GM12864 (cell line): ENCODE measurements around the gene OPA3.

Source experiments
- DNase-seq: peaks from one replicate; pipeline ENCODE4 v3.0.0-alpha.2; 2011; ENCODE audit warnings: low read depth
- H3K4me3 ChIP-seq: 2 replicates; pipeline ENCODE4 v1.5.1; 2011; ENCODE audit warnings: mild to moderate bottlenecking, low read depth, low read length, control low read depth
- TF ChIP-seq, protein P1 (sequence below): IDR thresholded peaks from 2 replicates; pipeline ENCODE4 v1.5.1; 2011; ENCODE audit warnings: low read depth, mild to moderate bottlenecking, moderate library complexity, low read length, control low read depth, inconsistent platforms; ENCODE audit errors: missing control alignments

Gene OPA3

DNA sequence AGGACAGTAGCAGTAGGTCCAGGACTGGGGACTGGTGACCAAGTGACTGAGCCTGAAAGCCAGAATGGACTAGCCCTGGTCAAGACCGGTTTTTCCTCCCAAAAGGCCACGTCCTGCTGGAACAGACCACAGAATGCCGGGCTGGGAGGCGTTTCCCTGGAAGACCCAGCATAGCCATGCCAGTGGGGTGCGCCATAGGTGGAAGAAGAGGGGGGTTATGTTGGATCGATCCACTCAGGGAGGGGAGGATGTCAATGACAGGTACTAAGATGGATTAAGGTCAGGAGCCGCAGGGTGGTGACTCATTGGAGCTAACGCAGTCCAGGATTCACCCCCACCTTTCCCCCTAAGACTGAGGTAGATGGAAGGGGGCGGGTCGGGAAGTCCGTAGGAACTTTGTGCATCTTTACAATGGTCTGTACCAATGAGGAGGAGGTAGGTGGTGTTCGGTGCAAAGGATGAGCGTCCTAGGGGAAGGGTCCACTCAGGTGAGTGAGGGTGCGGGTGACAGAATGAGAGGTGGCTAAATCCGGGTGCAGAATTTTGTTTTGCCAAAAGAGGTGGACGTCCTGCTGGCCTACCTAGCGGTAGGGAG, 56.4 kb downstream of the OPA3 start:
- TF ChIP-seq, protein P1, sequence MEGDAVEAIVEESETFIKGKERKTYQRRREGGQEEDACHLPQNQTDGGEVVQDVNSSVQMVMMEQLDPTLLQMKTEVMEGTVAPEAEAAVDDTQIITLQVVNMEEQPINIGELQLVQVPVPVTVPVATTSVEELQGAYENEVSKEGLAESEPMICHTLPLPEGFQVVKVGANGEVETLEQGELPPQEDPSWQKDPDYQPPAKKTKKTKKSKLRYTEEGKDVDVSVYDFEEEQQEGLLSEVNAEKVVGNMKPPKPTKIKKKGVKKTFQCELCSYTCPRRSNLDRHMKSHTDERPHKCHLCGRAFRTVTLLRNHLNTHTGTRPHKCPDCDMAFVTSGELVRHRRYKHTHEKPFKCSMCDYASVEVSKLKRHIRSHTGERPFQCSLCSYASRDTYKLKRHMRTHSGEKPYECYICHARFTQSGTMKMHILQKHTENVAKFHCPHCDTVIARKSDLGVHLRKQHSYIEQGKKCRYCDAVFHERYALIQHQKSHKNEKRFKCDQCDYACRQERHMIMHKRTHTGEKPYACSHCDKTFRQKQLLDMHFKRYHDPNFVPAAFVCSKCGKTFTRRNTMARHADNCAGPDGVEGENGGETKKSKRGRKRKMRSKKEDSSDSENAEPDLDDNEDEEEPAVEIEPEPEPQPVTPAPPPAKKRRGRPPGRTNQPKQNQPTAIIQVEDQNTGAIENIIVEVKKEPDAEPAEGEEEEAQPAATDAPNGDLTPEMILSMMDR: no peak
- DNase-seq: no peak

DNA sequence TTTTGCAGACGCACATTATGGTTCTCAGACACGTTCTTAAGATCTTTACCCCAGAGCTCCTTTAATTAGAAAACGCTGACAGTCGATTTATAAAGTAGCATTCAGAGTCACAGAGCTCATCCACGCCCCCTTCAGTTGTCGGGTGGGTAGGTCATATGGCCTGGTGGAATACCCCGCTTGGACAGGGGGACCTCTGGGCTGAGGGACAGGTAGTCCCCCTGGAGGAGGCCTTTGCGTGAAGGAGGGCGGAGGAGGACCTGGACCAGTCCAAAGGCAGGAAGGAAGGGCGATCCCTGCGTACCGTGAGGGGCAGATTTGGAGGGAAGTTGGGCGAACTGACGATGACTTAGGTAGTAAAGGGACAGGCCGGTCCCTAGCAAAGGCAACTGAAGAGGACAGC, 56.9 kb downstream of the OPA3 start:
- TF ChIP-seq, protein P1: no peak
- H3K4me3 ChIP-seq: no peak overlapping the region
- no peak for DNase-seq

More for the DNA sequence above, 56.4 kb downstream of the OPA3 start:
- H3K4me3 ChIP-seq: no peak overlapping the region

DNA sequence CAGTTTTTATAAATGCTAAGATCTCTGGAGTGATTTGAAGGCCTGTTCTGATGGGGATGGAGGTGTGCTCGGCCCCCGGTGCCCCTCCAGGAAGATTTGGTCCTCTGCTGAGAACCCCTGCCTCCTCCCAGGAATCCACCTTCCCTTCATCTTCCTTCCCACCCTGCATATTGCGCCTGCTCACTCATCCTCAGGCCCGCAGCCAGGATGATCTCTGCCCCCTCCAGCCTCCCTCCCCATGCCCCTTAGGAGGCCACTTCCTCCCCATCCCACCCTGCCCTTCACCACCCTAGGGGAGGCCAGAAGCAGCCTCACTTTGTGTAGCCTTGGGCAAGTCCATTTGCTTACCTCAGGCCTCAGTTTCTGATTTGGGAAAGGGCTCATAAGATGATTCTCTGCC, 57.6 kb downstream of the OPA3 start:
- TF ChIP-seq, protein P1: no peak
- no peak overlapping the region for H3K4me3 ChIP-seq
- DNase-seq: no peak

DNA sequence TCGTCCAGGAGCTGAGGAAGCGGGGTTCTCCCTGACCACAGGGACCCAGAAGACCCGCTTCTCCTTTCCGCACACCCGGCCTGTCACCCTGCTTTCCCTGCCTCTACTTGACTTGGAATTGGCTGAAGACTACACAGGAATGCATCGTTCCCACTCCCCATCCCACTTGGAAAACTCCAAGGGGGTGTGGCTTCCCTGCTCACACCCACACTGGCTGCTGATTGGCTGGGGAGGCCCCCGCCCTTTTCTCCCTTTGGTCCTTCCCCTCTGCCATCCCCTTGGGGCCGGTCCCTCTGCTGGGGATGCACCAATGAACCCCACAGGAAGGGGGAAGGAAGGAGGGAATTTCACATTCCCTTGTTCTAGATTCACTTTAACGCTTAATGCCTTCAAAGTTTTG, 58.5 kb downstream of the OPA3 start:
- DNase-seq: no peak
- H3K4me3 ChIP-seq: no peak overlapping the region
- TF ChIP-seq, protein P1: no peak

DNA sequence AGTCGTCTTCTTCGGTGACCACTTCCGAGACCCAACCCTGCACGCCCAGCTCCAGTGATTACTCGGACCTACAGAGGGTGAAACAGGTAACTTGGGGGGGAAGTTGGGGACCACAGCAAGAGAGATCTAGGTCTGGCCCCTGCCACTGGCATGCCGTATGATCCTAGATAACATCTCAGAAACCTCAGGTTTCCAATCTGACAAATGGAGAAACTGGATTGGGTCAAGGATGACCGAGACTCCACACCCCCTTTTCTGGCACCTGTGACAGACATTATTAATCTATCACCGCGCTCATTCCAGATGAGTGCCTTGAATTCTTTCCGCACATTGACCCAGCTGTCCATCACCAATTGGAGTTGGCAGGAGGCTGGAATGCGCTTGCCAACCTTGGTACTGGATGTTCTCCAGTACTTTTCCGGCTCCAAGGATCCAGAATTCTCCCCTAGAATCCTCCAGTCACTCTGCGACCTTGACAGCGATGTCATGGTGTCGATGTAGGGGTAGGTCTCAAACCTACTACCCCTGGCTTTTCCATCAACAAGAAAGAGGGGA, 60.0 kb downstream of the OPA3 start:
- DNase-seq: no peak
- TF ChIP-seq, protein P1: no peak
- no peak overlapping the region for H3K4me3 ChIP-seq

DNA sequence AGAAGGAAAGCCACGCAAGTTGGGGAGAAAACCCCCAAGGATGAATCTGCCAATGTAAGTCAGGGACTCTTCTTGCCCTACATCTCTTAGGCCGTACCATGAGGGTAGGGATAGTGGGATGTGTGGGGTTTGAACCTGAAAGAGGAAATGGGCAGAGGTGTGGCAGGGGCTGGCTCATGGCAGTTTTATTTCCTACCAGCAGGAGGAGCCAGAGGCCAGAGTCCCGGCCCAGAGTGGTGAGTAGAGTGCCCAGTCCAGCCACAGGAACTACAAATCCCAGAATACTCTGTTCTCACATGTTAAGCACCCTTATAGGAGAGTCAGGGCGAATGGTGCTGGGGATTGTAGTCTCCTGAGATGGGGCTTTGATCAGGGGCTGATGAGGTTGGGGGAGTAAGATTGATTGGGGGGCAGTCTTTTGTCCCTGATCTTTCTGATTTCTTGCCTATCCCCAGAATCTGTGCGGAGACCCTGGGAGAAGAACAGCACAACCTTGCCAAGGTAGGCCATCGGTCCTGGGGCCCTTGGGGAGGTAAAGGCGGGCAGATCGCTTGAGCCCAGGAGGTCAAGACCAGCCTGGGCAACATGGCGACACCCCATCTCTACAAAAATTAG, 60.9 kb downstream of the OPA3 start:
- no peak overlapping the region for H3K4me3 ChIP-seq
- peak; percentile 69 for DNase-seq
- TF ChIP-seq, protein P1: peak; percentile 89
